ENCODE data around the gene SH3GL1.

Gene SH3GL1

GRCh38 chr19:4328243-4328990 lies 71.9 kb downstream of the SH3GL1 start:
- Histone ChIP-seq H3K27ac (ENCODE audit: insufficient read depth, low read length, poor library complexity, severe bottlenecking) (peak overlapping the region; percentile 48), H3K4me1 (ENCODE audit: control insufficient read depth, insufficient read depth, low read length, poor library complexity, severe bottlenecking) (peaks cover 19% of the 10 kb centered on the region), H3K36me3 (ENCODE audit: control insufficient read depth, insufficient read depth, low read length) (no peaks in the 10 kb centered on the region), H3K4me3 (ENCODE audit: insufficient read depth, low read depth, low read length, poor library complexity, severe bottlenecking) (peak overlapping the region; percentile 45), H3K9me3 (ENCODE audit: control insufficient read depth, low read length) (no peaks in the 10 kb centered on the region), H3K27me3 (replicated peaks; ENCODE audit: control insufficient read depth, insufficient read depth, low read length, poor library complexity, severe bottlenecking) (no peaks in the 10 kb centered on the region)
- peak; percentile 91 for DNase-seq

- no peak overlapping the region for H3K27ac ChIP-seq (ENCODE audit: insufficient read depth, low read length, poor library complexity, severe bottlenecking)
- no peak for DNase-seq
- H3K36me3 ChIP-seq (ENCODE audit: control insufficient read depth, insufficient read depth, low read length) = no peaks in the 10 kb centered on the region
- H3K9me3 ChIP-seq (ENCODE audit: control insufficient read depth, low read length) = no peaks in the 10 kb centered on the region
- no peaks in the 10 kb centered on the region for H3K27me3 ChIP-seq (replicated peaks; ENCODE audit: control insufficient read depth, insufficient read depth, low read length, poor library complexity, severe bottlenecking)
- peaks cover 19% of the 10 kb centered on the region for H3K4me1 ChIP-seq (ENCODE audit: control insufficient read depth, insufficient read depth, low read length, poor library complexity, severe bottlenecking)
- H3K4me3 ChIP-seq (ENCODE audit: insufficient read depth, low read depth, low read length, poor library complexity, severe bottlenecking) = peak overlapping the region; percentile 45
These were observed 72.5 kb downstream of the SH3GL1 start for GRCh38 chr19:4327877-4328242.

GRCh38 chr19:4327252-4327876 lies 73.0 kb downstream of the SH3GL1 start:
- Histone ChIP-seq H3K4me1 (ENCODE audit: control insufficient read depth, insufficient read depth, low read length, poor library complexity, severe bottlenecking) (peaks cover 19% of the 10 kb centered on the region), H3K4me3 (ENCODE audit: insufficient read depth, low read depth, low read length, poor library complexity, severe bottlenecking) (peak overlapping the region; percentile 45), H3K27me3 (replicated peaks; ENCODE audit: control insufficient read depth, insufficient read depth, low read length, poor library complexity, severe bottlenecking) (no peaks in the 10 kb centered on the region), H3K36me3 (ENCODE audit: control insufficient read depth, insufficient read depth, low read length) (no peaks in the 10 kb centered on the region), H3K27ac (ENCODE audit: insufficient read depth, low read length, poor library complexity, severe bottlenecking) (no peak overlapping the region), H3K9me3 (ENCODE audit: control insufficient read depth, low read length) (no peaks in the 10 kb centered on the region)
- DNase-seq = peak; percentile 49 to 67 (median 51)

GRCh38 chr19:4326837-4327251 lies 73.5 kb downstream of the SH3GL1 start:
- Histone ChIP-seq H3K9me3 (ENCODE audit: control insufficient read depth, low read length) (no peaks in the 10 kb centered on the region), H3K4me3 (ENCODE audit: insufficient read depth, low read depth, low read length, poor library complexity, severe bottlenecking) (peak overlapping the region; percentile 45), H3K27ac (ENCODE audit: insufficient read depth, low read length, poor library complexity, severe bottlenecking) (no peak overlapping the region), H3K27me3 (replicated peaks; ENCODE audit: control insufficient read depth, insufficient read depth, low read length, poor library complexity, severe bottlenecking) (no peaks in the 10 kb centered on the region), H3K36me3 (ENCODE audit: control insufficient read depth, insufficient read depth, low read length) (no peaks in the 10 kb centered on the region), H3K4me1 (ENCODE audit: control insufficient read depth, insufficient read depth, low read length, poor library complexity, severe bottlenecking) (peaks cover 19% of the 10 kb centered on the region)
- DNase-seq = no peak

GRCh38 chr19:4326215-4326836 lies 74.0 kb downstream of the SH3GL1 start:
- no peaks in the 10 kb centered on the region for H3K27me3 ChIP-seq (replicated peaks; ENCODE audit: control insufficient read depth, insufficient read depth, low read length, poor library complexity, severe bottlenecking)
- DNase-seq = no peak
- no peaks in the 10 kb centered on the region for H3K9me3 ChIP-seq (ENCODE audit: control insufficient read depth, low read length)
- no peaks in the 10 kb centered on the region for H3K36me3 ChIP-seq (ENCODE audit: control insufficient read depth, insufficient read depth, low read length)
- no peak overlapping the region for H3K27ac ChIP-seq (ENCODE audit: insufficient read depth, low read length, poor library complexity, severe bottlenecking)
- no peak overlapping the region for H3K4me3 ChIP-seq (ENCODE audit: insufficient read depth, low read depth, low read length, poor library complexity, severe bottlenecking)
- H3K4me1 ChIP-seq (ENCODE audit: control insufficient read depth, insufficient read depth, low read length, poor library complexity, severe bottlenecking) = peaks cover 19% of the 10 kb centered on the region

GRCh38 chr19:4324228-4324627 lies 76.1 kb downstream of the SH3GL1 start:
- Histone ChIP-seq H3K36me3 (ENCODE audit: control insufficient read depth, insufficient read depth, low read length) (no peaks in the 10 kb centered on the region), H3K4me1 (ENCODE audit: control insufficient read depth, insufficient read depth, low read length, poor library complexity, severe bottlenecking) (peaks cover 19% of the 10 kb centered on the region), H3K4me3 (ENCODE audit: insufficient read depth, low read depth, low read length, poor library complexity, severe bottlenecking) (no peak overlapping the region), H3K9me3 (ENCODE audit: control insufficient read depth, low read length) (no peaks in the 10 kb centered on the region), H3K27ac (ENCODE audit: insufficient read depth, low read length, poor library complexity, severe bottlenecking) (no peak overlapping the region), H3K27me3 (replicated peaks; ENCODE audit: control insufficient read depth, insufficient read depth, low read length, poor library complexity, severe bottlenecking) (no peaks in the 10 kb centered on the region)
- DNase-seq = no peak

GRCh38 chr19:4323692-4324091 lies 76.7 kb downstream of the SH3GL1 start:
- no peaks in the 10 kb centered on the region for H3K9me3 ChIP-seq (ENCODE audit: control insufficient read depth, low read length)
- peaks cover 16% of the 10 kb centered on the region for H3K4me1 ChIP-seq (ENCODE audit: control insufficient read depth, insufficient read depth, low read length, poor library complexity, severe bottlenecking)
- no peak for DNase-seq
- no peaks in the 10 kb centered on the region for H3K27me3 ChIP-seq (replicated peaks; ENCODE audit: control insufficient read depth, insufficient read depth, low read length, poor library complexity, severe bottlenecking)
- H3K27ac ChIP-seq (ENCODE audit: insufficient read depth, low read length, poor library complexity, severe bottlenecking) = no peak overlapping the region
- H3K4me3 ChIP-seq (ENCODE audit: insufficient read depth, low read depth, low read length, poor library complexity, severe bottlenecking) = no peak overlapping the region
- no peaks in the 10 kb centered on the region for H3K36me3 ChIP-seq (ENCODE audit: control insufficient read depth, insufficient read depth, low read length)

GRCh38 chr19:4322942-4323665 lies 77.2 kb downstream of the SH3GL1 start:
- no peaks in the 10 kb centered on the region for H3K36me3 ChIP-seq (ENCODE audit: control insufficient read depth, insufficient read depth, low read length)
- no peak for DNase-seq
- no peaks in the 10 kb centered on the region for H3K27me3 ChIP-seq (replicated peaks; ENCODE audit: control insufficient read depth, insufficient read depth, low read length, poor library complexity, severe bottlenecking)
- H3K4me3 ChIP-seq (ENCODE audit: insufficient read depth, low read depth, low read length, poor library complexity, severe bottlenecking) = no peak overlapping the region
- no peak overlapping the region for H3K27ac ChIP-seq (ENCODE audit: insufficient read depth, low read length, poor library complexity, severe bottlenecking)
- H3K9me3 ChIP-seq (ENCODE audit: control insufficient read depth, low read length) = no peaks in the 10 kb centered on the region
- peaks cover 13% of the 10 kb centered on the region for H3K4me1 ChIP-seq (ENCODE audit: control insufficient read depth, insufficient read depth, low read length, poor library complexity, severe bottlenecking)

GRCh38 chr19:4320419-4320818 lies 79.9 kb downstream of the SH3GL1 start:
- H3K27me3 ChIP-seq (replicated peaks; ENCODE audit: control insufficient read depth, insufficient read depth, low read length, poor library complexity, severe bottlenecking) = no peaks in the 10 kb centered on the region
- H3K27ac ChIP-seq (ENCODE audit: insufficient read depth, low read length, poor library complexity, severe bottlenecking) = no peak overlapping the region
- no peaks in the 10 kb centered on the region for H3K9me3 ChIP-seq (ENCODE audit: control insufficient read depth, low read length)
- no peak for DNase-seq
- no peaks in the 10 kb centered on the region for H3K36me3 ChIP-seq (ENCODE audit: control insufficient read depth, insufficient read depth, low read length)
- no peak overlapping the region for H3K4me3 ChIP-seq (ENCODE audit: insufficient read depth, low read depth, low read length, poor library complexity, severe bottlenecking)
- H3K4me1 ChIP-seq (ENCODE audit: control insufficient read depth, insufficient read depth, low read length, poor library complexity, severe bottlenecking) = no peaks in the 10 kb centered on the region

Data from effector memory CD4-positive, alpha-beta T cell (primary cell).